ENCODE measurements around the gene FCGBP. TPM values are rescaled to one million over a fixed set of nuclear protein-coding genes. Genes with fewer than 3 reads are reported as not detected.

Gene FCGBP
- total RNA-seq, result 1.2 and 1.5 TPM in 2 replicates

DNA sequence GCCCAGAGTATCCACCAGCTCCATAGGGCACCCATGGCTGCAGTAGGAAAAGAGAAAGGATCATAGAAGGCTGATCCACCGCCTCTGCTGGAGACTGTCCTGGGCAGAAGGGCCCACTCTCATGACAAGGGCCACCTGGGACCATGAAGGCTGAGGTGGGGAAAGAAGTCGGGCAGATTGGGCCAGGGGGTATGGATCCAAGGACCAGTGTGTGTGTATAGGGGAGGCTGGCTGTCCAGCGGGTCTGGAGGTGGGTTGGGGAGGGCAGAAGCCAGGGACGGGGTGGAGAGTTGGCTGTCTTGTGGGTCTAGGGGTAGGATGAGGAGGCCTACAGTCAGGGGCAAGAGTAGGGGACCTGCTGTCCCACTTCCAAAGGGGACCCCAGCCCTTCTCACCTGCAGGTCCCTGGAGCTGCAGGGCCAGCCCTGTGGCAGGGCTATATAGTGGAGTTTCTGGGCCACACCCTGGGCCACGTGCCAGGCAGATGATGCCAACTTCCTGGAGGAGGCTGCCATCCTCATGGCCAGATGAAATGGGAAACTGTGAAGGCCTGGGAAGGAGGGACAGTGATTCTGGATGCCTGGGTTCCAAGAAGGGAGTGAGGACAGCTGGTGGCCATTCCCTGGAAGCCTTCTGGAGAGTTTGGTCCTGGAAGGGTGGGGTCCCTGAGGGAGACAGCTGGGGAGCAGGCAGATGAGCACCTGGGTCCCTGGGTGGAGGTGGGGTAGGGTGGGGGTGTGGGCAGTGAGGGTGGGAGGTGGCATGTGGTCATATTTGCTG lies at the start of gene FCGBP:
Gene FCGBP, minus strand, starts transcription at position 51 of the 780 bp plus-strand sequence.

DNA sequence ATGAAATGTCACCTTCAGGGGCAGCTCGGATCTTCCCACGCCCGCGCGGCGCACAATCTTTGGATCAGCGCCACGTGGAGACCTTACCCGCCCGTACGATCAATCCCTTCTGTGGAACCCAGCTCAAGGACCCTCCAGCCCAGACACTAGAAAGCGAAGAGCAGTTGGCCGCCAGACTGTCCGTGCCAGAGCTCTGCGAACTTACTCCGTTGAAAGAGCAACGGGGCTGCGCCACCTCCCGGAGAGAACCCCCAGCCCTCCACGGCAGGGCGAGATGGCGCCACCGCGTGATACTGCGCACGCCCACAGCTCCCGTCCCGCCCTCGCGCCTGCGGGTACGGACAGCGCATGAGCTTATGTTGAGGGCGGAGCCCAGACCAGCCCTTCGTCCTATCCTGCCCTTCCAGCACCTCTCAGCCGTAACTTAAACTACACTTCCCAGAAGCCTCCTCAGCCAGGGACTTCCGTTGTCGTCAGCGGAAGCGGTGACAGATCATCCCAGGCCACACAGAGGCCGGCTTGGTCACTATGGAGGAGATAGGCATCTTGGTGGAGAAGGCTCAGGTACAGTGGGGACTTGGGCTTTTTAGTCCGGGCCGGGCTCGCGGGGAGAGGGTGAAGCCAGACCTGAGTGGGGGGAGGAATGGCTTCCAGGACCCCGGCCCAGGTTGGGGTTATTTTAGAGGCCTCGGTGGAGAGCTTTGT lies 36.4 kb upstream of the FCGBP start, which contains the start of gene PSMC4:
Gene PSMC4, plus strand, starts transcription at position 491 of the 705 bp plus-strand sequence. Its CDS starts 38 bp downstream, at position 529.

Other genes starting within 250 kb of the FCGBP start
- not detected in 2 replicates for gene LGALS14, start 230.2 kb downstream of the FCGBP start, total RNA-seq
- gene CLC, start 196.6 kb downstream of the FCGBP start, total RNA-seq, result not detected in 2 replicates
- not detected in 2 replicates for gene LEUTX, start 155.8 kb downstream of the FCGBP start, total RNA-seq
- 17.7 and 26.1 TPM in 2 replicates for gene DYRK1B, start 100.5 kb downstream of the FCGBP start, total RNA-seq
- gene FBL, start 88.3 kb downstream of the FCGBP start, total RNA-seq, result 67.5 and 204 TPM in 2 replicates
- 96.3 and 134 TPM in 2 replicates for gene PSMC4, start 36.5 kb upstream of the FCGBP start, total RNA-seq
- gene ZNF546, start 62.4 kb upstream of the FCGBP start, total RNA-seq, result 7.0 and 10.6 TPM in 2 replicates
- gene ZNF780B, start 121.6 kb upstream of the FCGBP start, total RNA-seq, result 14.9 and 24.1 TPM in 2 replicates
- 18.5 and 27.1 TPM in 2 replicates for gene ZNF780A, start 156.3 kb upstream of the FCGBP start, total RNA-seq